SH-SY5Y (cell line): ENCODE results near the gene TOE1.

Source experiments
- GATA2 ChIP-seq: IDR thresholded peaks from 2 replicates; pipeline ENCODE4 v1.6.1; 2011; ENCODE audit warnings: mild to moderate bottlenecking, low read depth, low read length
- GATA3 ChIP-seq: IDR thresholded peaks from 2 replicates; pipeline ENCODE4 v1.6.1; 2011; ENCODE audit warnings: low read depth, mild to moderate bottlenecking, low read length, moderate library complexity

GRCh38 chr1:45356186-45356585 lies 16.2 kb downstream of the TOE1 start:
- TF ChIP-seq GATA2, result no peak
- TF ChIP-seq GATA3, result no peak
